ENCODE data around the gene AFG1L.

DNA sequence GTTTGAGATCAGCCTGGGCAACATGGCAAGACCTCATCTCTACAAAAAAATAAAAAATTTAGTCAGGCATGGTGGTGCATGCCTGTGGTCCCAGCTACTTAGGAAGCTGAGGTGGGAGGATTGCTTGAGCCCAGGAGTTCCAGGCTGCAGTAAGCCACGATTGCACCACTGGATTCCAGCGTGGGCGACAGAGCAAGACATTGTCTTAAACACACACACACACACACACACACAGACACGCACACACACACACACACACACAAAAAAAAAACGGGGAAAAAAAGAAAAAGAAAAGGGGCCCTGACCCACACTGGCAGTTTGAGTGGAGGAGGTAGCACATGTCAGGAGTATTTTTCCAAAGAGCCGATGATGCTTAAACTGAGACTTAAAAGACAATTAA is 122.2 kb downstream of the AFG1L start:
- TF ChIP-seq, protein P1, sequence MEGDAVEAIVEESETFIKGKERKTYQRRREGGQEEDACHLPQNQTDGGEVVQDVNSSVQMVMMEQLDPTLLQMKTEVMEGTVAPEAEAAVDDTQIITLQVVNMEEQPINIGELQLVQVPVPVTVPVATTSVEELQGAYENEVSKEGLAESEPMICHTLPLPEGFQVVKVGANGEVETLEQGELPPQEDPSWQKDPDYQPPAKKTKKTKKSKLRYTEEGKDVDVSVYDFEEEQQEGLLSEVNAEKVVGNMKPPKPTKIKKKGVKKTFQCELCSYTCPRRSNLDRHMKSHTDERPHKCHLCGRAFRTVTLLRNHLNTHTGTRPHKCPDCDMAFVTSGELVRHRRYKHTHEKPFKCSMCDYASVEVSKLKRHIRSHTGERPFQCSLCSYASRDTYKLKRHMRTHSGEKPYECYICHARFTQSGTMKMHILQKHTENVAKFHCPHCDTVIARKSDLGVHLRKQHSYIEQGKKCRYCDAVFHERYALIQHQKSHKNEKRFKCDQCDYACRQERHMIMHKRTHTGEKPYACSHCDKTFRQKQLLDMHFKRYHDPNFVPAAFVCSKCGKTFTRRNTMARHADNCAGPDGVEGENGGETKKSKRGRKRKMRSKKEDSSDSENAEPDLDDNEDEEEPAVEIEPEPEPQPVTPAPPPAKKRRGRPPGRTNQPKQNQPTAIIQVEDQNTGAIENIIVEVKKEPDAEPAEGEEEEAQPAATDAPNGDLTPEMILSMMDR (IDR thresholded peaks at IDR 0.05) = no peak
- no peak for TF ChIP-seq POLR2A (IDR thresholded peaks at IDR 0.05)
